HG03432 (cell line): ENCODE measurements around the gene CXorf65.

Source experiments
- ATAC-seq: cut with Tn5 transposase; IDR thresholded peaks from one replicate; pipeline ENCODE4 v1.9.1; 2021; ENCODE audit warnings: mild to moderate bottlenecking, moderate library complexity; ENCODE audit not compliant: unreplicated experiment

The CXorf65 gene

GRCh38 chrX:71106427-71106826 is at the start of gene CXorf65:
CXorf65 (minus strand) TSS chrX:71106740; CDS start chrX:71106556, 184 bp downstream.
- ATAC-seq = no peak

- ATAC-seq = no peak
Measured at GRCh38 chrX:71154641-71155040, 48.1 kb upstream of the CXorf65 start.

DNA sequence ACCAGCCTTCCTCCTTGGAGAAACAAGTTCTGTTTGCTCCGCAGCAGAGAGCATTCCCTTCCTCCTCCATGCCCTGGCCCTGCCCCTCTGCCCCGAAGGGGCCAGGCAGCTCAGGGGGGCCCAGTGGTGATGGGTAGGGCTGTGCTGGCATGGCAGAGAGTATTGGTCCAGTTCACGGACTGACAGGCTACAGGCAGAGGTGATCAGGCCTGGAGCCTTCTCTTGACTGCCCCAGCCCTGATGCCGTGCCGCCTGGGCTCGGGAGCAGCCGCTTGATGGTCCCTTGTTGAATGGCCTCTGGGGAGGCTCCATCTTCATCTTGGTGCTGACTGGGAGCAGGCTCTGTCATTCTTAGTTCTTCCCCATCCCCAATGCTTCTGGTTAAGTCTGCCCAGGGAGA is 47.7 kb upstream of the CXorf65 start:
- ATAC-seq = no peak

- no peak for ATAC-seq
Measured at GRCh38 chrX:71151366-71151765, 44.8 kb upstream of the CXorf65 start.

- no peak for ATAC-seq
Measured at GRCh38 chrX:71148278-71148663, 41.7 kb upstream of the CXorf65 start.

DNA sequence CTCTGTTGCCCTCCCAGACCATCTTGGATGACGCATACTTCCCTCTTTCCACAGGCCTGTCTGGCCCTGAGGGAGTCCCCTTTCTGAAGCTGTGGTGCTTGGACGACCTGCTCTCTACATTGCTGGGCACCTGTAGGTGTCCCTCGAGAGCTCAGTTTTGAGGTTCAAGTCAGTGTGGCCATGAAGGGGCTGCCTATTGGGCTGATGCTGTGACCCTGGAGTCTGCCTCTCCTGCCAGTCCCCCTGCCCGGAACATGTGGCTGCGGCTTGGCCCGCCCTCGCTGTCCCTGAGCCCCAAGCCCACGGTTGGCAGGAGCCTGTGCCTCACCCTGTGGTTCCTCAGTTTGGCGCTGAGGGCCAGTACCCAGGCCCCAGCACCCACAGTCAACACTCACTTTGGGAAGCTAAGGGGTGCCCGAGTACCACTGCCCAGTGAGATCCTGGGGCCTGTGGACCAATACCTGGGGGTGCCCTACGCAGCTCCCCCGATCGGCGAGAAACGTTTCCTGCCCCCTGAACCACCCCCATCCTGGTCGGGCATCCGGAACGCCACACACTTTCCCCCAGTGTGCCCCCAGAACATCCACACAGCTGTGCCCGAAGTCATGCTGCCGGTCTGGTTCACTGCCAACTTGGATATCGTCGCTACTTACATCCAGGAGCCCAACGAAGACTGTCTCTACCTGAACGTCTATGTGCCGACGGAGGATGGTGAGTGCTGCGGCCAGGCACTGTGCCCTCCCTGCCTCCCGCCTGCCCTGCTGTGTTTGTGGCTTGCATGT is 41.1 kb upstream of the CXorf65 start:
- ATAC-seq = no peak

GRCh38 chrX:71144651-71145050 is 38.1 kb upstream of the CXorf65 start, which contains the start of gene NLGN3:
NLGN3 (plus strand) TSS chrX:71144841; CDS start chrX:71147750, 2,909 bp downstream.
- no peak for ATAC-seq

DNA sequence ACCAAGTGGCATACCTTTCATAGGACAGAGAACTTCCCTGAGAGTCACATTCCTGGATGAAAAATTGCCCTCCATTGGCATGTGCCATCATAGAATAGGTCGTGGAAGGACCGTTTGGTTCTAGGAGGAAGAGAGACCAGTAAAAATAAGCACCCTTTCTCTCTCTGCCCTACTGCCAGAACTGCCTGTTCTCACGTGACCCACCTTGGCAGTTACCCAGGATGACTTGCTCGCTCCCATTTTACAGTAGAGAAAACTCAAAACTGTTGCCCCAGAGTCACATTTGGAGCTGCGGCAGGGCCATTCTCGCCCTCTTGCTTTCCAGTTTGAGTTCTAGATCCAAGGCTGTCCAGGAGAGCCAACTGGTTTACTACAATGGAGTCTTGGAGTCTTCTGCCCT is 37.0 kb upstream of the CXorf65 start:
- ATAC-seq = no peak

- no peak for ATAC-seq
Measured at GRCh38 chrX:71140440-71140839, 33.9 kb upstream of the CXorf65 start.

DNA sequence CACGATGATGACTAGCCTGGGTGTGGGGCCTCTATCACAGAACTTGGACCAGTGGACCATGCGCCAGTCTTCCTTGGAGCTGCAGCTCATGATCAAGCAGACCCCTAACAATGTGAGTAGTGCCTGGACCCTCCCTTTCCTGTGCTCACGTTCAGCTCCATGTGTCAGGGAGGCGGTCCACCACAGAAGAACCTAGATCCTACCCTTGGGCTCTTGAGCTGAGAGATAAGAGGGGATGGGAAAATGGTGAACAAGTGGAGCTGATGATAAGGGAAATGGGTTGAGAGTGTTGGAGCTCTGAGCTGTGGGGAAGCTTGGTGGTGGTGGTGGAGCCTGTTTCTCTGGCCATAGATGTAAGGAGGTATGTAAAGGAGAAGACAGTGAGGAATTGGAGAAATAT is 25.0 kb upstream of the CXorf65 start:
- ATAC-seq = no peak

- peak; percentile 82 for ATAC-seq
Measured at GRCh38 chrX:71128915-71129765, 22.6 kb upstream of the CXorf65 start.

DNA sequence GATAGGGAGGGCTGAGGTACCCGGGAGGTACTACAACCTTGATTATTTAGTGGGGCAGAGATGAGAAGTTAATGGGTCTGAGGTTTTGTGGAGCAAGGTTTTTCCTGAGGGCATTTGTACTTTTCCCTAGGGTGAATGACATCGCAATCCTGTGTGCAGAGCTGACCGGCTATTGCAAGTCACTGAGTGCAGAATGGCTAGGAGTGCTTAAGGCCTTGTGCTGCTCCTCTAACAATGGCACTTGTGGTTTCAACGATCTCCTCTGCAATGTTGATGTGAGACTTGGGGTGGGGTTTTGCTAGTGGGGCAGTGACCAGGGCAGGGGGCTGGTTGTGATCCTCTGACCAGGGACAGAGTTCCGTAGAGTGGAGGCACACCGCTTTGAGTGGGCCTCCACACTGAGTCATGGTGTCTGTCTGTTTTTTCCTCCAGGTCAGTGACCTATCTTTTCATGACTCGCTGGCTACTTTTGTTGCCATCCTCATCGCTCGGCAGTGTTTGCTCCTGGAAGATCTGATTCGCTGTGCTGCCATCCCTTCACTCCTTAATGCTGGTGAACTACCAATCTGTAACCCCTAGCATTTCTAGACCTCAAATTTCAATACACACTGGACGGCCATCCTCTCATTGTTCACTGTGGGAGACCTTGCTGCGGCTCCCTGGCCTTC is 21.8 kb upstream of the CXorf65 start:
- ATAC-seq = no peak

DNA sequence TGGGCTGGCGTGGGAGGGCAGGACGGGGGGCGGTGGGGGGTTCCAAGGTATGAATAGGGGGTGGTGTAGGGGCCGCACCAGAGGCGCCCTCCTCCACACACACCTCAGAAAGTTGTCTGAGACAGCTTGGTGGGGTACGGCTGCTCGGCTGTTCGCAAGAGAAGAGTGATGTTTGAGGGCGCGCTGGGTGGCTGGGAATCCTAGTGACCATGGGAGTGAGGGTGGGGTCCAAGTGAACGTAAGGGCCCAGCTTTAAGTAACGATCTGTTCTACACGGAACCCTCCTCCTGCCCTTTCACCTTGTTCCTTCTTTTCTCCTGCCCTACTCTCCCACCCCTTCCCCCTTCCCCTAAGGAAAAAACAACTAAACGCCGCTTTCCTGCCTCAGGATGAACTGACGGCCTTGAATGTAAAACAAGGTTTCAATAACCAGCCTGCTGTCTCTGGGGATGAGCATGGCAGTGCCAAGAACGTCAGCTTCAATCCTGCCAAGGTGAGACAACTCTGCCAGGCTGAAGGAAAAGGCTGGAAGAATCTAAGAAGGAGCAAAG is 12.5 kb upstream of the CXorf65 start:
- ATAC-seq = no peak

DNA sequence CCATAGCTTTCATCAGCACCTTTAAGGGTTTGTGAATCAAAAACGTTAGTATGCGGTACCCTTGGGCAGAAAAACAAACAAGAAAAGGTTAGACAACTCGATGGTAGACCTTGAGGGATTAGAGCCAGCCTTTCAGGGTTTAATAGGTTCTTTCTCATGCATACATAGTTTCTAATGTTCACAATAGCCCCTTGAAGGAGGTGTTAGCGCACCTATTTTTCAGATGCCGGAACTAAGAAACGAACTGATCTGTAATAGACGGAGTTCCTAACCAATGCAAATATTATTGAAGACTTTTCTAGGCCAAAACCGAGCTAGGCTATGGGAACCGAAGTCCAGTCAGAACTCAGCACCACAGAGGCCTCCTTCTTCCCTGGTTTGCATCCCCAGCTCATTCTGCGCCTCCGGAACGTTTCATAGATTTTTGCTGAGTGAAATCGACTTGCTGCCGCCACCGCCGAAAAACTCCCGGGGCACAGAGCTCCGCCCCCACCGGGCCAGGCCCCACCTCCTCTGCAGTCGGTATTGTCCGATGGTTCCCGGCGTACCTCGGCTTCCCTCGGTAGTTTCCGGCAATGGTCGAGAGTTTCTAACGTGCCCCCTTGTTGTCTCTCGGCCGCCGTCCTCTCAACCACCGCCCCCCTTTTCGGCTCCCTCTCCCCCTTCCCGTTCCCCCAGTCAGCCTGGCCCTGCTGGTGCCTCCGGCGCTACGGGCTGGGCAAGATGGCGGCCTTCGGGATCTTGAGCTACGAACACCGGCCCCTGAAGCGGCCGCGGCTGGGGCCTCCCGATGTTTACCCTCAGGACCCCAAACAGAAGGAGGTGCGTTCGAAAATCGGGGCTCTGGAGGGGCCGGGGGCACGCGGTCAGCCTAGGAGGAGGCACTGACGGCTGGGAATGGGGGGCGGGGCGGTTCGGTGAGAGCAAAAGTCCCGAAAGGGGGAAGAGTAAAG is 11.8 kb upstream of the CXorf65 start, which contains the start of gene MED12:
Gene MED12 (plus strand): TSS at position 565 of the 953 bp plus-strand sequence. CDS start 159 bp downstream, at position 724.
- ATAC-seq = peak; percentile 96

DNA sequence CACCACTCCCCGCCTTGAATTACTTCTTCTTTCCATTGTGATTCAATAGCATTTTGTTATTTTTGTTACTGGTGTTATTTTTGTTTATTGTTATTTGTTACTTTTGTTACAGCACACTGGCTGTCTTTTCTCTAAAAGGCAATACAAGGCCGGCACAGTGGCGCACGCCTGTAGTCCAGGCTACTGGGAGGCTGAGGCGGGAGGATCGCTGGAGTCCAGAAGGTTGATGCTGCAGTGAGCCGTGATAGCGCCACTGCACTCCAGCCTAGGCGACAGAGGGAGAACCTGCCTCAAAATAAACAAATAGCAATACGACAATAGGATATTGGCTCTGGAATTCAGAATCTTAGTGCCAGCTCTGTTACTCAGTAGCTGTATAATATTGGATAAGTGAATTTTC is 10.8 kb upstream of the CXorf65 start:
- no peak for ATAC-seq

DNA sequence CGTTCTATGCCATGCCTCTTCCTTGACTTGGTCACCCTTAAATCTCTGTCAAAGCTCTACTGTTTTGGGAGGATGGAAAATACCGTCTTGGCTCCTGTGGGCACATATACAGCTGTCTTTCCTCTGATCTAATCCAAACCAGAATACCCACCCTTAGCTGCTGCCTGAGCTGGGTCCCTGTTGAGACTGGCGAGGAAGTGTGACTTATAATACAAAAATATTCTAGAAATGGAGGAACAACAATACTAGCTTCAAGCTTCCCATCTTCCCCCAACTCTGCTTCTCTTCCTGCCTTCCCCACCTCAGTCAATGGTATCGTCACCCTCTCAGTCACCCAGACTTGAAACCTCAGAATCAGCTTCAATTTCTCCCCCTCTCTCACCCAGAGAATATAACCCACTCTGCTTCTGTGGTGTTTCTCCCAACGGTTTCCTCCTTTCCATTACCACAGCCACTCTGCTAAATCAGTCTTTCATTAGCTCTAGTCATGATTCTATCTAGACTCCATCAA is 5.4 kb upstream of the CXorf65 start:
- ATAC-seq = peak; percentile 32

DNA sequence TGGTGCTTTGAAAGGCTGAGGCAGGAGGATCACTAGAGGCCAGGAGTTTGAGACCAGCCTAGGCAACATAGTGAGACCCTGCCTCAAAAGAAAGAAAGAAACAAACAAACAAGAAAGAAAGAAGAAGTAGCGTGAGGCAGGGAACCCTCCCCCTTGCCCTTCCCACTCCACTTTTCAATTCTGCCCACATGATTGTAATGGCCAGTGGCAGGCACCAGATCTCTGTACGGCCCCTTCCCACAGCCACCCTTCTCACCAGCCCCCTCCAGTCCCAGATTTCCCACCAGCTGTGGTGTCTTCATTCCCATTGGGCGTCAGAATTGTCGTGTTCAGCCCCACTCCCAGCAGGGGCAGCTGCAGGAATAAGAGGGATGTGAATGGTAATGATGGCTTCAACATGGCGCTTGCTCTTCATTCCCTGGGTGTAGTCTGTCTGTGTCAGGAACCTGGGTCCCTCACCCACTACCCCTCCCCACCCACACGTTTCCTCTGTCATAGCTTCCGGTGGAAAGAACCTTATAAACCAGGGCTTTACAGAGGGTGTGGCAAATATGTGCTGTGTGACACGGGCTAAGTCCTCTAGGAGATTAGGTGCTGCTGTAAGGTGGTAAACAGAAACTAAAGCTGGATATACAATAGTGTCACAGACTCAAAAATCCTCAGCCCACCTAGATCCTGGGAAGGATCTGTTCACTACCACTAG is 4.8 kb upstream of the CXorf65 start, which contains the start of gene IL2RG:
Gene IL2RG (minus strand): TSS at position 437 of the 703 bp plus-strand sequence. CDS start 38 bp downstream, at position 399.
- peak; percentile 95 for ATAC-seq

DNA sequence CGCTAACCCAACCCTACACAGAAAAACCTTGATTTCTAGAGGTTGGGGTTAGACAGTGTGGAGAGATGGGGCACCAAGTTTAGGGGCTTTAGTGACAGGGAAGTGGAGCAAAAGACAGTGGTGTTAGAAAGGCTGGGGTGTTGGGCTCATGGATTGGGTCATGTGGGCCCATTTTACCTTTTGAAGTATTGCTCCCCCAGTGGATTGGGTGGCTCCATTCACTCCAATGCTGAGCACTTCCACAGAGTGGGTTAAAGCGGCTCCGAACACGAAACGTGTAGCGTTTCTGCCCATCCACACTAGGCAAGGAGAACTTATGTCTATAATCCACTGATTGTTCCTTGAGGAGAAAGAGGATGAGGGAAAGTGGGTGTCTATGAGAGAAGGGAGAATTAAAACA is 2.5 kb upstream of the CXorf65 start:
- ATAC-seq = no peak
